ENCODE results near the gene ZNF575. TPM values are rescaled to one million over a fixed set of nuclear protein-coding genes. Genes with fewer than 3 reads are reported as not detected.
"Not testable (repeated sequence)": the region's sequence is repeated elsewhere in the genome, so short reads cannot be mapped to it uniquely, and the experiment has no call there.

The ZNF575 gene
- total RNA-seq, 1 experiment from 2014 or later = 0.35 TPM

DNA sequence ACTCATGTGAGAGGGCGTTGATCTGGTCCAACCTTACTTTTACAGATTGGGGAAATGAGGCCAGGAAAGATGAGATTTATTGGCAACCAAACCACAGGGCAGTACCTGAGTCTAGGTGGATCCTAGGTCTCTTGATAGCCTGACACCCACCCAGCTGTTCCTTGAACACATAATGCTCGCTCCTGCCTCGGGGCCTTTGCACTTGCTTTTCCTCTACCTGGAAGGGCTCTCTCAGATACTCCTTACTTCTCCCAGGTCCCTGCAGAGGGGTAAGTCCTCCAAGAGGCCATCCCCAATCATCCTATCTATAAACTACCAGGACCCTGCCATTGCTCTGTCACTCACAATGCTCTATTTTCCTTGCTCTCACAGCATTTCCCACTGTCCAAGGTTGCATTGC is 7.4 kb downstream of the ZNF575 start:
- DNase-seq (ENCODE audit: extremely low read depth, low read depth) = no peak

DNA sequence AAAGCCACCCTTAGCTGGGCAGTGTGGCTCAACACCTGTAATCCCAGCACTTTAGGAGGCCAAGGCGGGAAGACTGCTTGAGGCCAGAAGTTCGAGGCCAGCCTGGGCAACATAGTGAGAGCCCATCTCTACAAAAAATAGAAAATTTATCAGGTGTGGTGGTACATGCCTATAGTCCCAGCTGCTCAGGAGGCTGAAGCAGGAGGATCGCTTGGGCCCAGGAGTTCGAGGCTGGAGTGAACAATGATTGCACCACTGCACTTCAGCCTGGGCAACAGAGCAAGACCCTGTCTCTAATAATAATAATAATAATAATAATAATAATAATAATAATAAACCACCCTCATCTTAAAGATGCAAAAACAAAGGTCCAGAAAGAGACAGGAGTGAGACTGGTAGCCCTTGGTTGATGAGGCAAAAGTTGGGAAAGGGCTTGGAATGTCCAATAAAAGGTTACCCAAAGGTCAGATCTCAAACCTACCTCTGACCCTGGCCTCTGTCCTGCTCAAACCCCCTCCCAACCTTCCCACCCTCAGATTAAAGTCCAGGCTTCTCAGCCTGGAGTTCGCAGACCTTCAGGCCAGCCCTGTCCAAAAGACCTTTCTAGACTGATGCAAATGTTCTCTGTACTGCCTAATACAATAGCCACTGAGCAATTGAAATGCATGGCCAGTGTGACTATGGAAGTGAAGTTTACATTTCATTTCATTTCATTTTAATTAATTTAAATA is 9.1 kb downstream of the ZNF575 start:
- no peak for DNase-seq (ENCODE audit: extremely low read depth, low read depth)

DNA sequence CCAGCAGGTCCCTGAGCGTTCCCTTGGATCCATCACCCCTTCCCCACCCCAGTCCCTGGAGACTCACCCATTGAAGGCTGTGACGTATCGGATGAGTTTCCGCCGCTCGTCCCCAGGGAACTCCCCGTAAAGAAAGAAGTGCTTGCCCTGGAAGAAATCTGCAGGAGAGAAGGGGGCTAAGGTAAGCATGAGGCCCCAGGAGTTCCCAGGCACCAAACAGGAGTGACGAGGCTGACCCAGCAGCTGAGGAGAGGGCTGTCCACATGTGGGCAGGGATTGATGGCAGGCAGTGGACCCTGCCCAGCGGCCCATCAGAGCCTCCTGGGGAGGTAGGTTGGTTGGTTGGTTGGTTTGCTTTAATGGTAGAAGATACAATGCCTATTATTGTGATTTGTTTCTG is 11.1 kb downstream of the ZNF575 start:
- DNase-seq (ENCODE audit: extremely low read depth, low read depth) = no peak

DNA sequence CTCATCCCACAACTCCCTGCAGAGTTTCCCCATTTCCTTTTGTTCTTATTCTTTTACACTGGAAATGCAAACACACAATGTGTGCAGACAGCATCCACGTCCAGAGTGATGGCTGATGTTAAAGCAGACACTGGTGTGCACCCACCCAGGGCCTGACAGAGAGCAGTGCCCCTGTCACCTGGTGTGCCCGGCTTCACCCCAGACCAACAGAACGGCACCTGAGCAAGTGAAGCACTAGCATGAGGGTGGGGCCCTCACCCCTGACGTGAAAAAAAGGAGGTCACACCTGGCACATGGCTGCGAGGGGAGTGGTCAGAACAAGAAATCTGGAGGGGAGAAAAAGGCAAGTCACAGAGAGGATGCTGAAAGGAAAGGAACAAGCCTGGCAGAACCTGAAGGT is 12.3 kb downstream of the ZNF575 start:
- DNase-seq (ENCODE audit: extremely low read depth, low read depth) = no peak

DNA sequence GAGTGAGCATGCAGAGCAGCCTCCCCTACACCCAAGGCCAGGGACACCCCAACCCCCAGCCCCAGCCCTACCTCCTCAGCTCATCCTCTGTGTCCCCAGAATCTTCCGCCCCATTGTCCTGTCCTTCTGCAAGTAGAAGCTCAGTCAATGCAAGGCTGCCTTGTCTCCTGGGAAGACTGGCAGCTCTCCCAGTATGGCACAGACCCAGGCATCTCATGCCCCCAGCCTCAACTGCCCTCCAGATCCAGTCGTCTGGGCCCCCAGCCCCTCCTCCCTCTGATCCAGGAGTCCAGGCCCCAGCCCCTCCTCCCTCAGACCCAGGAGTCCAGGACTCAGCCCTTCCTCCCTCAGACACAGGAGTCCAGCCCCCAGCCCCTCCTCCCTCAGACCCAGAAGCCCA is 13.0 kb downstream of the ZNF575 start:
- DNase-seq (ENCODE audit: extremely low read depth, low read depth) = no peak

DNA sequence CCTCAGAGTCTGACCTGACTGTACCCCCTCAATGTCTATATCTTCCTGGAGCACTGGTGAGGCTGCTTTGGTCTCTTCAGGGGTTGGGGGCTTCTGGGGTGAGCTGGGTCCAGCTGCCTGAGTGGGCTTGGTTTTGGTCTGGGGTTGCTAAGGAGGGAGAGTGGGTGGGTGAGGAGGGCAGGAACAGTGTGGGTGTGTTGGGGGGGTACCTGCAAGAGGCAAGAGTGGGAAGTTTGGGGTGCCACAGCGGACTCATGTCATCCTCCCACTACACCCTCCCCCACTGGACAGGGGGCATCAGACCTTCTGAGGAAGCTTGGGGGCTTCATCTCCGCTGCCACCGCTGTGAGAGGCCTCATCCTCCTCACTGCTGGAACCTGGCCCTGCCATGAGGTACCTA is 13.6 kb downstream of the ZNF575 start:
- DNase-seq (ENCODE audit: extremely low read depth, low read depth) = no peak

DNA sequence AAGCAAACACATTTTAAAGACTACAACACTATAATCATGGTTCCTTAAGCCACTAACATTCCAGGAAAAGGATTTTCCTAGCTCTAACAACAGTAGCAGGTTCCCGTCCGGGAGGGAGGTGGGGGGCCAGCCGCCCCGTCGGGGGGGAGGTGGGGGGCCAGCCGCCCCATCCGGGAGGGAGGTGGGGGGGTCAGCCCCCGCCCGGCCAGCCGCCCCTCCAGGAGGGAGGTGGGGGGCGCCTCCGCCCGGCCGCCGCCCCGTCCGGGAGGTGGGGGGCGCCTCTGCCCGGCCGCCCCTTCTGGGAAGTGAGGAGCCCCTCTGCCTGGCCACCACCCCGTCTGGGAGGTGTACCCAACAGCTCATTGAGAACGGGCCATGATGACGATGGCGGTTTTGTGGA is 14.9 kb downstream of the ZNF575 start:
- not testable (repeated sequence) for DNase-seq (ENCODE audit: extremely low read depth, low read depth)

DNA sequence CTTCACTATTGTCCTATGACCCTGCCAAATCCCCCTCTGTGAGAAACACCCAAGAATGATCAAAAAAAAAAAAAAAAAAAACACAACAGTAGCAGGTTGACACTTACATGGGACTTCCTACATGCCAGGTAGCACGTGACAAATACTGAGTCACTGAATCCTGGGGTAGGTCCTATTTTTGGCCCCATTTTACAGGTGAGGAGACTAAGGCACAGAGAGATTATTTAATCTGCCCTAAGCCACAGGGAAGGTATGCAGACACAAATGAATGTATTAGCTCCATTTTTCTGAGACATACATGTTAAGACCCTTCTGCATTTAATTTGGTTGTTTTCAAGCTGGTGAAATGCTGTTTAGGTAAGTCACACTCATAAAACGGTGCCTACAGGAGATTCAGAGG is 15.7 kb downstream of the ZNF575 start:
- no peak for DNase-seq (ENCODE audit: extremely low read depth, low read depth)

DNA sequence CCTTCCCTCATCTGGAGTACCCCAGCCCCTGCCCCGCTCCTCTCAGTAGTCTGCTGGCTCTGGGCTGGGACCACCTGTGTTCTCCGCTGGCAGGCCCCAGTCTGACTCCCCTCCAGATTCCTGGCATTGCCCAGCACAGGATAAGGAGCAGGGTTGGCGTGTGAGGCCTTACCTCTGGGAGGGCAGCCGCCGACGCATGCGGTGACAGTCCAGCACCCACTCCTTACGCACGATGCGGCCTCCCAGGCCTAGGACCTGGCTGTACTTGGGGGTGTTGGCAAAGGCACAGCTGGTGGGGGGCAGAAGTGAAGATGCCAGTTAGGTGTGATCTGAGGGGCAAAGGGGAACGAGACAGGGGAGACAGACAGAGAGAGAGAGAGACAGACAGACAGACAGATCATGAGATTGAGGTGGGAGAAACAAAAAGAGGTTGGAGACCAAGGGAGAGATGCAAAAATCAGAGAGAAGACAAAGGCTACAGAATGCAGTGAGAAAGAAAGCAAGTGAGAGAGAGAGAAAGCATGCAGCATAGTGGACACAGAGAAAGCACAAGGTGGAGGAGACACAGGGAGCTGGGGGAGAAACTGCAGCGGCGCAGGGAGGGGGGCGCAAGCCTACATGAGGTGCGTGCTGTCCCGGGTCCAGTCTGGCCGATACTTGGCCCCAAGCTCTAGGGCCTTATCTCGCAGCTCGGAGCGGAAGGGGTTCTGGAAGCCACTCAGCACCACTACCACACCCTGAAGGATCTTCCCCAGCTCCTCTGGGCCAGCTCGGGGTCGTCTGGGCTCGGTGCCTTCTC is 18.6 kb downstream of the ZNF575 start:
- DNase-seq (ENCODE audit: extremely low read depth, low read depth) = no peak

DNA sequence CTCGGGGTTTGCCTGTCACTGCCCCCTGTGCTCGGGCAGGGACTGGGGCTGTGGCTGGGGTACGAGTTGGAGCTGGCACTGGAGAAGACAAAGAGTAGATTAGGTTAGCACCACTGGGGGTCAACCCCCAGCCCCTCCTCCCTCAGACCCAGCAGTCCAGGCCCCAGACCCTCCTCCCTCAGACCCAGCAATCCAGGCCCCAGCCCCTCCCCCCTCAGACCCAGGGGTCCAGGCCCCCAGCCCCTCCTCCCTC is 19.1 kb downstream of the ZNF575 start:
- DNase-seq (ENCODE audit: extremely low read depth, low read depth) = no peak

DNA sequence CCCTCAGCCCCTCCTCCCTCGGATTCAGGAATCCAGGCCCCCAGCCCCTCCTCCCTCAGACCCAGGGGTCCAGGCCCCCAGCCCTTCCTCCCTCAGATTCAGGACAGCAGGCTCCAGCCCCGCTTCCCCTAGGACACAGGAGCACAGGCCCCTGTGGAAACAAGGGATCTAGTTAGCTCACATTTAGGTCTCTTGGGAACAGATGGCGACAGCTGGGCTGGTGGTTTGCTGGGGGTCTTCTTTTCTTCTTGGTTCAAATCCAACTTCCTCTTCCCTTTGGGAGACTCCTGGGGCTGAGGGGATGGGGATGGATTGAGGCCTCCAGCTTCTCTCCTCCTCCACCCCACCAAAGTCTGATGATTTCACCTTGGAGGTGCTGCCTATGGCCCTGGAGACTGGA is 19.6 kb downstream of the ZNF575 start:
- DNase-seq (ENCODE audit: extremely low read depth, low read depth) = no peak

DNA sequence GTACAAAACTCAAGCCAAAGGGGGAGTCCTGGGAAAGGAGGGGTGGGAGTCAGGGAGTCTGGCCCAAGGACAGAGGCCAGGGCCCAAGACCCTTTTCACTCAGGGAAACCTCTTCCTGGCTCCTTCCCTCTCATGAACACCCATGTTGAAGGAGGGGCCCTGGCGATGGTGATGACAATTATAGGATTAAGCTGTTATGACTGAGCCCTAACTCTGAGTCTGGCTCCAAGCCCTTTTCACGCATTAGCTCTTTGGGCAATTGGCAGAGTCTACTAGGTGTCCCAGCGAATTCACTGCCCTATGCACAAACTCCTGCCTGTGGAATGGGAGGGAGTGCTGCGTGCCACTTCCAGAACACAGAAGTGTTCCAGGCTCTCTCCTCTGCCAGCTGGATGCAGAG is 20.7 kb downstream of the ZNF575 start:
- DNase-seq (ENCODE audit: extremely low read depth, low read depth) = no peak

DNA sequence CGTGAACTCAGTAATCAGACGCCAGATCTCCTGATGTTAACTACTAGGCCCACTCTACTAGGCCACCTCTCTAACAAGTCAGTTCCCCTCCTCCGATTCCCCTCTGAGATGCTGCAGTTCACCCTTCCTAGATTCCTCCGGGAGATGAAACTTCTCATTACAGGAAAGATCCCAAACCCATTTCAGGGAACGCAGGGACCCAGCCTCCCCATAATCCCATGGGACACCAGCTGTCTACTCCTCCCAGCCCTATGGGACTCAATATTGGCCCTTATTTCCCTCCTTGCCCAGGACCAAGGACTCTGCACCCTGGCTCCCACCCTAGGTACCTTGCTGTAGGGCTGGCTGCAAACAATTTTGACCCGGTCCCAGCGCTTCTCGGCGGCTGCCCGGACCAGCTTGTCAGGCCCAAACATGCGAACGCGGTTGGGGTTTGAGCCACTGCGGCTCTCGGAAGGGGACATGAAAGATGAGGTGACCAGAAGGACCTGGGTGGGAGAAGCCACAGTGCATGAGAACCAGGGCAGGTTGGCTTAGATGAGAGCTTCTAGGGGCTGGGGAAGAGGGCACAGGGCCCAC is 21.4 kb downstream of the ZNF575 start:
- no peak for DNase-seq (ENCODE audit: extremely low read depth, low read depth)

DNA sequence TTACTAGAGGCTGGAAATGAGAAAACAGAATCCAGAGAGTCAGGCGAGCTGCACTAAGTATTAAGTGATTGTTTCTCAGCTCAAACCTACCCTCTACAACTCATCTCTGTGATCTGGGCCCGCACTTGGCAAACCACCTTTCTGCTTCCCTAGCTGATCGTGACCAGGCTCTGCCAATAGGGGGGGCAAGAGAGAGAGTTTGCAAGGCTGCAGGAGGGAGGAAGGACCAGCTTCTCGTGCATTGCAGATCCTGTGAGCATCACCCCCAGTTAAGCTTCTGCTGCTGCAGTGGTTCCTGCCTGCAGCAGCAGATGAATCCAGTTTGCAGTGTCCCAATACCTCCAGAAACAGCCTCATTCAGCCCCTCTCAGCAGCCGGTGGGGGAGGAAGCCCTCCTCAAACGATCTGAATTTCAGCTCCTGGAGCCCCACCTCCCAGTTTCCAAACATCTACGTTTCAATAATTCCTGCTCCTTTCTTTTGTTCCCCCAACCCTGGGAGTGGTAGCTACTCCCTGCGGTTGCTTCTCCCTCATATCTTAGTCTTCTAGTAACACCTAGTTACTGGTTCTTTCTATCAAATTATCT is 22.3 kb downstream of the ZNF575 start:
- DNase-seq (ENCODE audit: extremely low read depth, low read depth) = peak; percentile 59

DNA sequence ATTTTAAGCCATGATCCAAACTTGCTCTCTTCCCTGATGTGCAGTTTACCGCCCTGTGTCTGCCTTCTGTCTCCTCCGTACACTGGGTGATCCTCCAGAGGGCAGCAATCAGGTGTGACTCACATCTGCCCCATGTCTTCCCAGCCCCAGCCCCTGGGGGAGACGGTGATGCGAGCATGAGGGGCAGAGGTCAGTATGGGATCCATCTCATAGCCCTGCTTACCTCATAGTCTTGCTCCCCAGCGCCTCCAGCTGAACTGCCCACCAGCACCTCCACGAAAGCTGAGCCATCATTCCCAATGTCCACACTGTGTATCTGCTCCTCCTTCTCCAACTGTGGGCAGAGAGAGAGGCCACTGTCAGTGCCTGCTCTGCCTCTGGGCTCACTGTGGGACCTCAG is 27.7 kb downstream of the ZNF575 start:
- peak; percentile 14 for DNase-seq (ENCODE audit: extremely low read depth, low read depth)

DNA sequence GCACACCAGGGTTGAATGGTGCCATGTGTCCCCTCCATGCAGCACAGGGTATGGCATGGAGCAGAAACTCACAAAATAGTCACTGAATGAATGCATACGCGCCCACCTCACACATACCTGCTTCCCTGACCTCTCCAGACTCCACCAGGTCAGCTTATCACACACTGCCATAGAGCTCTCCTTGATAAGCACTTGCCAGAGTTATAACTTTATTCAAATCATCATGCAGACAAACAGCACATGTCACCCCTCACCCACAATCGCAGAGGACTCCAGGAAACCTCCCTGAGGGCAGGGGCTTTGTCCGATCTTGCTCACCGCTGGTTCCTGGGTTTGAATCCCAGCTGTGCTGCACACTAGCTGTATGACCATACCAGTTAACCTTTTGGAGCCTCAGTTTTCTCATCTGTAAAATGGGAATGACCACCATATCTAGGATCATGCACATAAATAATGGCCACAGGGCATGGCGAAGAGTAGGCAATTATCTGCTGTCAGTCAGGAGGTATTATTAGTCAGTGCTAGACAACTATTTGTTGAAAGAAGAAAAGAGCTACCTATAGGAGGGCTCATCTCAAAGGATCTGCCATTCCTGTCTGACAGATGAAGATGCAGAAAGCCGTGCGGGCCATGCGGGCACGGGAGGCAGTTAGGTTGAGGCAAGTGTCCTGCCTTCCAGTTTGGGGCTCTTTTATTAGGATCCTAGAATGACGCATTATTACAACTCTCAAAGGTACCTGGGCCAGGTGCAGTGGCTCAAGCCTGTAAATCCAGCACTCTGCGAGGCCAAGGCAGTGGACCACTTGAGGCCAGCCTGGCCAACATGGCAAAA is 28.4 kb downstream of the ZNF575 start:
- no peak for DNase-seq (ENCODE audit: extremely low read depth, low read depth)

DNA sequence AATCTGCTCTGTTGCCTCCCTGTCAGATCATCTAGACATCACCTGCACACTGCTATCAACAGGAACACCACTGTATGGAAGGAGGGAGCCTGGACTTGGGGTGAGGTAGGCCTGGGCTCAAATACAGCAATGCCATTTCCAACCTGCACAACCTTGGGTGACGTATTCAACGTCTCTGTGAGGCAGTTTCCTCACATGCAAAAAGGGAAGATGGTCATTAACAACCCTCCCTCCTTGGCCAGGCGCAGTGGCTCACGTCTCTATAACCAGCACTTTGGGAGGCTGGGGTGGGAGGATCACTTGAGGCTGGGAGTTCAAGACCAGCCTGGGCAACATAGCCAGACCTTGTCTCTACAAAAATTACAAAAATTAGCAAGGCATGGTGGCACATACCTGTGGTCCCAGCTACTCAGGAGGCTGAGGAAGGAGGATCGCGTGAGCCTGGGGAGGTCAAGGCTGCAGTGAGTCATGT is 29.3 kb downstream of the ZNF575 start:
- DNase-seq (ENCODE audit: extremely low read depth, low read depth) = no peak

DNA sequence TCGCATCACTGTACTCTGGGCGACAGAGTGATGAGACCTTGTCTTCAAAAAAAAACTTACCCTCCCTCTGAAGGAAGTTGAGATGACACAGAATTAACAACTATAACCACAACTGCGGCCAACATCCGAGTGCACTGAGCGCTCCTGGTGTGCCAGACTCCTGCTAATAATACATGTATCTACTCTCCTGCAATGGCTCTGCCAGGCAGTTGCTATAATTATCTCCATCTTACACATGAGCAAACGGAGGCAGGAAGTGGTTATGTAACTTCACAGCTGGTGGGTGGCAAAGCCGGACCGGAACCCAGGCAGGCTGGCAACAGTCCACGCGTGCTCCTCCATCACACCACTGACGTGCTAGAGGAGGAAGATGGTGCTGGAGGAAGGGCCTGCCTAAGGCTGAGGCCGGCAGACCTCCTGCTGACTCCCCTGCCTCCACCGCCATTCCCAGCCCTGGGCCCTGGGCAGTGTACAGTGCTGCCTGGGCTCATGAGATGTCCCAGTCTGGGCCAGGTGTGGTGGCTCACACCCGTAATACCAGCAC is 29.8 kb downstream of the ZNF575 start:
- DNase-seq (ENCODE audit: extremely low read depth, low read depth) = peak; percentile 52

DNA sequence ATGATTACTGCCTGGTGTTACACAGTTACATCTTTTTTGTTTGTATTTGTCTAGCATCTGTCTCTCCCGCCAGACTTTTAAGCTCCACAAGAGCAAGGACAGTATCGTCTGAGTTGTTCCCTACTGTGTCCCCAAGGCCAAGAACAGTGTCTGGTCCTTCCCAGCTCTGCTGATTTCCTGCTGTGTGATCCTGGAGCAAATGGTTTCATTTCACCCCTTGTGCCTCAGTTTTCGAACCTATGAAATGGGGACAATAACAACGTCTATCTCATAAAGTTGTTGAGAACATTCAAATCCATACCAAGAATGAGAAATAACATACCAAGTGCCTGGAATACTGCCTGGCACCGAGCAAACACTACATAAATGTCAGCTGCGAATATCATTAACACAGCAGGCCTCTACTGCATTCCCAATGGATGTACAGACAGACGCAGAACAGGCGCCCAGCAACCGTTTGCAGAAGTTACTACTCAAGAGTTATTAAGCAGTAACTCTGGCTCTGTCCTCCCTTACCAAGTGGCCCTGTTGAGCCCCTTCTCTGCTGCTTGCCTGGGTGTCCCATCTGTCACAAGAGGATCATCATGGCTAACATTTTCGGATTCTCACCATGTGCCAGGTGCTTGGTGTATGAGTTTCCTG is 30.9 kb downstream of the ZNF575 start:
- DNase-seq (ENCODE audit: extremely low read depth, low read depth) = no peak

DNA sequence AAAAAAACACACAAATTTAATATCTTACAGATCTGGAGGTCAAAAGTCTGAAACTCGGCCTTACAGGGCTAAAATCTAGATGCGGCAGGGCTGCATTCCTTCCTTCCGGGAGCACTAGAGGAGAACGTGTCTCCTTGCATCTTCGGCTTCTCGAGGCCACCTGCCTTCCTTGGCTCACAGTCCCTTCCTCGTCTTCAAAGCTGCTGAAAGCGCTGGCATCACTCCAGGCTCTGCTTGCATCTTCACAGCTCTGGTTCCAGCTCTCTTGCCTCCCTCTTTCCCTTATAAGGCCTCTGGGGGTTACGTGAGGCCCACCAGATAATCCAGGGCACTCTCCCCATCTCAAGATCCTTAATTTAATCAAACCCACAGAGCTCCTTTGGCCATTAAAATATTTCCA is 31.8 kb downstream of the ZNF575 start:
- no peak for DNase-seq (ENCODE audit: extremely low read depth, low read depth)
